NCI-H128 (cell line): Measurements from ENCODE around the gene WDR54.
"Not testable (repeated sequence)": the region's sequence is repeated elsewhere in the genome, so short reads cannot be mapped to it uniquely, and the experiment has no call there.

Experiments used
- DNase-seq: peaks from one replicate; lab custom pipeline; 2025; ENCODE audit not compliant: unreplicated experiment; lab: John Stamatoyannopoulos, UW

WDR54 gene

GRCh38 chr2:74428675-74429074 lies 7.1 kb downstream of the WDR54 start:
- no peak for DNase-seq

GRCh38 chr2:74429487-74430451 lies 8.2 kb downstream of the WDR54 start:
- no peak for DNase-seq

- DNase-seq, result no peak
Measured at GRCh38 chr2:74430502-74430901, 9.0 kb downstream of the WDR54 start.

GRCh38 chr2:74436111-74436805 lies 14.7 kb downstream of the WDR54 start:
- DNase-seq, result no peak

- no peak for DNase-seq
Measured at GRCh38 chr2:74436848-74437695, 15.5 kb downstream of the WDR54 start.

GRCh38 chr2:74438248-74438647 lies 16.7 kb downstream of the WDR54 start:
- no peak for DNase-seq

GRCh38 chr2:74439373-74439772 lies 17.8 kb downstream of the WDR54 start:
- no peak for DNase-seq

GRCh38 chr2:74439803-74440377 lies 18.4 kb downstream of the WDR54 start:
- no peak for DNase-seq

GRCh38 chr2:74440378-74441169 lies 19.0 kb downstream of the WDR54 start:
- DNase-seq, result peak; percentile 39

GRCh38 chr2:74441170-74441689 lies 19.7 kb downstream of the WDR54 start:
- no peak for DNase-seq

GRCh38 chr2:74441690-74442482 lies 20.4 kb downstream of the WDR54 start, which contains the start of gene RTKN:
Gene RTKN (minus strand): TSS chr2:74441937. CDS start chr2:74441816, 121 bp downstream.
- DNase-seq, result peak; percentile 16

GRCh38 chr2:74442483-74443297 lies 21.2 kb downstream of the WDR54 start:
- not testable (repeated sequence) for DNase-seq

GRCh38 chr2:74444498-74445318 lies 23.2 kb downstream of the WDR54 start:
- DNase-seq, result no peak

GRCh38 chr2:74447230-74447999 lies 25.9 kb downstream of the WDR54 start:
- DNase-seq, result no peak

- no peak for DNase-seq
Measured at GRCh38 chr2:74448771-74449170, 27.2 kb downstream of the WDR54 start.

GRCh38 chr2:74450570-74451190 lies 29.1 kb downstream of the WDR54 start:
- no peak for DNase-seq
